HG02610 (cell line): ENCODE results near the gene CNP.

Source experiments
- ATAC-seq: cut with Tn5 transposase; IDR thresholded peaks from one replicate; pipeline ENCODE4 v1.9.1; 2021; ENCODE audit warnings: mild to moderate bottlenecking, moderate library complexity; ENCODE audit not compliant: unreplicated experiment

The CNP gene

DNA sequence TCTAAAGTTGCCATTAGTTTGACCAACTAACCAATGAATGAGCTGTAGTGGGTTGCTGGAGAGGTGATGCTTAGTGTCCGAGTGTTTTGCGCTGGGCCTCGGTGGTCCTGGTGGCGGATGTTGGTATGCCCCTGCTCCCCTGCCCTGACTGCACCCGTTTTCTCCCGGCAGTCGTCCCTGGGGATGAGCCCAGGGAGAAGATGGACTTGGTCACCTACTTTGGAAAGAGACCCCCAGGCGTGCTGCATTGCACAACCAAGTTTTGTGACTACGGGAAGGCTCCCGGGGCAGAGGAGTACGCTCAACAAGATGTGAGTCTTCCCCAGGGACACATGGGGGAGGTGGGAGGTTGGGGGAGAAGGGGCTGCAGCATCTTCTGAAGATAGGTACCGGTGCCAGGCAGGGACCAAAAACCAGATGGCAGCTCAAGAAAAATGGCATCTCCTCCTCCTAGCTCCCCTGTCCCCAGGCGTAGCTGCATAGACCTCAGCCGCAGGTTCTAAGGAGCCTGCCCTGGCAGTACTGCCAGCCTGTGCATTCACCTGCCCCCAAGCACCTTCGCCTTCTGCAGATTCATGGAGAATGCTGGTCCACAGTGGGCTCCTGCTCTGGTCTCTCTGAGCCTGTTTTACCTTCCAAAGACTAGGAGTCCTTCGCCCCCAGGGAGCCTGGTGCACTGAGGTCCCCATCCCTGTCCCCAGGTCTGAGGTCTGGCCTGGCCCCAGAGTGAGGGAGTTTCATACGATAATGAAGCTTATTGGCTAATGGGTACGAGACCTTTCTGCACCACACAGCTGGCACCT, 5.3 kb downstream of the CNP start:
- no peak for ATAC-seq

DNA sequence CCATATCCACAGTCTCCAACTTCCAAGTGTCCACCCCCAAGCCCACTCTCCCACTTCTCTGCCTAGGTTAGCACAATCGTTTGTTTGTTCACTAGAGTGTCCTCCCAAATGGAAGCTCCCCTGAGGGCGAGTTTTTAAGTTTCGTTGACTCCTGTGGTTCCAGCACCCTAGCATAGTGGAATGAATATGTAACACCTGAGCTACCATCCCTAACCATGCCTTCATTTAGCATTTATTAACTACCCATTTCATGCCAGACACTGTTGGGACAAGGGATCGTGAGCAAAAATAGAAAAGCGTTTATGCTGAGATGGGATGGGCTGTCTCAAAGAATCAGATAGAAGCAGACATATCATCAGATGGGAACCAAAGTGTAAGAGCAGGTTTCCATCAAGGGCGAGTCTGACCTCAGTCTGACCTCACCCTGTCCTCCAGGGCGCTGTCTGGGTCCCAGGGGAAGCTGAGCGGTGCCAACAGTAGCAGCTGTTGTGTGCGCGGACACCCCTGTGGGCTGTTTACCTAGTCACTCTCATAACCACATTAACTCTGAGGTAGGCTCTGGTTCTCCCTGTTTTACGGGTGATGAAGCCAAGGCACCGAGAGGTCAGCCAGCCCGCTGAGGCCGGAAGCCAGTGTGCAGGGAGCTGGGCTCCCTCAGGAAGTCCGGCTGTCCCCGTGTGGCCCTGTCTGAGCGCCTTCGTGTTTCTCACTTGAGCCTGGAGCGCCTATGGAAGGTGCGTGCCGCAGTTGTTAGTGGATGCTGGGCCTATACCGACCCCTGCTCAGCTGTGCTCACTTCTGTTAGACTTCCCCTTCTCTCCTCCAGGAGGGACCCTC, 6.2 kb downstream of the CNP start:
- ATAC-seq = no peak

DNA sequence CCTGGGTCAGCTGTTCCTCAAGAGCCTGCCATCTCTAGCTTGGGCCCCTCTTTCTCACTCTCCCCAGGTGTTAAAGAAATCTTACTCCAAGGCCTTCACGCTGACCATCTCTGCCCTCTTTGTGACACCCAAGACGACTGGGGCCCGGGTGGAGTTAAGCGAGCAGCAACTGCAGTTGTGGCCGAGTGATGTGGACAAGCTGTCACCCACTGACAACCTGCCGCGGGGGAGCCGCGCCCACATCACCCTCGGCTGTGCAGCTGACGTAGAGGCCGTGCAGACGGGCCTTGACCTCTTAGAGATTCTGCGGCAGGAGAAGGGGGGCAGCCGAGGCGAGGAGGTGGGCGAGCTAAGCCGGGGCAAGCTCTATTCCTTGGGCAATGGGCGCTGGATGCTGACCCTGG, 6.8 kb downstream of the CNP start:
- ATAC-seq = no peak

DNA sequence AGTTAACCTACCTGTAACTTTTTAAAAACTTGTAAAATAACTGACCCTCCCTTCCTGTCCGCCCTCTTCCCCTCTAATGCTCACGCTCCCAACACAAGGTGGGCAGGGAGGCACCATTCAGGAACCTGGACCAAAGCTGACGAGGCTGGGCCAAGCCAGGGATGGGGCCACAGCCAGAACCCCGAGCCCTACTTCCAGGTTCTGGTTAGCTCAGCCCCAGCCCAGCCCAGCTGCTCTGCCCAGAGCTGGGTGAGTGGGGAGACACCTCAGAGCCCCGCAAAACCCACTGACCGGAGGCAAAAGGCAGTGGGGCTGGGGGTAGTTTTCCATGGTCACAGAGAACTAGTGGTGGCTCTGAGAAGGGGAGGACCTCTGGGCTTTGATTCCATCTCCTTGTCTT, 7.4 kb downstream of the CNP start:
- no peak for ATAC-seq

DNA sequence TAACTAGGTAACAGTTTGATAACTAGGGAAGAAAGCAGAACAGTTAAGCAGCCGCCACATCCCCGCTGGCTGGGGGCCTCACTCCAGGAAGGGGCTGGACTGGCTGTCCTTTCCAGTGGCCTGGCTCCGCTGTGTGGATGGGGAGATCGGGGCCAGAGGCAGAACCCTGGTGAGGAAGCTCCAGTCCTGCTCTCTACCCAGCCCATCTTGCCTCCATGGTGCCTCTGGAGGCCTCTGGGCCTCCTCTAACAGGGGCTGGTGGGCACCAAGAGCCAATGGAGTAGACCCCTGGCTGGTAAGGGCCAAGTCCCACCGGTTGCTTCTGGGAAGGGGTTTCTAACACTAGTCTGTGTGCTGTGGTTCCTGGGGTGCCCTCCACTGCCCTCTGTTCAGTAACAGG, 8.1 kb downstream of the CNP start:
- ATAC-seq = no peak

DNA sequence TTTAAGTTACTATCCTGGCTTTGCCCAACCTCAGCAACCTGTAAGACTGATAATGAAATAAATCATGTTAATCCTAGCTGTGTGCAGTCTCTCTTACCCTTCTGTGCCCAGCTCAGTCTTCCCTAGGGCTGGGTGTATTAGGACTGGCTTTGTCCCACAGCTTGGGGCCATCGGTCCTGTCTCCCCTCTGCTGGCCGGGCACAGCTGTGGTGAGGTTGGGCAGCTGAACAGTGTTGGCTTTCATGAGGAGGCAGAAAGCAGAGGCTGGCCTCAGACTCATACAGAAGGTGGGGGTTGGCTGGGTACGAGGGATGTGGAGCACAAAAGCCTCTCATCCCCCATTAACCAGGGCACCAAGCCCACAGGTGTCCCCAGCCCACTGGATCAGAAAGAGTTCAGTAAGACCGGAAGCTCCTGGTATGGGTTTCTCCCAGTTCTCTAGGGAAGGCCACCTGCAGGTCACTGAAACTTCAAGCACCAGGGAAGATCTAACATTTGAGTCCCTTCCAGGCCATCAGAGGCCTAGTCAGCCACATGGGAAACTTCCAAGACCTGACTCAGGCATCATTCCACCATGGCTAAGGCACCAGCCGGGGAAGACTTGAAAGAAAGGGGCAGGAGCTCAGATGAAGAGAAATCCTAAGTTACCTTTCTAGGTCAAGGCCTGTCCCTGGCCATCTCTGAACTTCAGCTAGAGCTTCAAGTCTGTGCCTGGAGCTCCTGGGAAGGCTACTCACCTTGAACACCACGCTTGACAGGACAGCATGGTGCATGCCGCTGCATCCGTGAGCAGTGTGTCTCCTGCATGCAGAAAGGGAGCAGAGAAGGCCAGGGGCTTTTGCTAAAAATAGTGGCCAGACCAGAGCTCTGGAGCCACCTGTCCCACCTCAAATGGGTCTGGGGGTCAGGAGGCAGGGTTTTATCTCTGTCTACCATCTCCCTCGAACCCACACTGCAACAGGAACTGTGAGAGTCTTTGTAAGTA, 8.8 kb downstream of the CNP start:
- no peak for ATAC-seq

DNA sequence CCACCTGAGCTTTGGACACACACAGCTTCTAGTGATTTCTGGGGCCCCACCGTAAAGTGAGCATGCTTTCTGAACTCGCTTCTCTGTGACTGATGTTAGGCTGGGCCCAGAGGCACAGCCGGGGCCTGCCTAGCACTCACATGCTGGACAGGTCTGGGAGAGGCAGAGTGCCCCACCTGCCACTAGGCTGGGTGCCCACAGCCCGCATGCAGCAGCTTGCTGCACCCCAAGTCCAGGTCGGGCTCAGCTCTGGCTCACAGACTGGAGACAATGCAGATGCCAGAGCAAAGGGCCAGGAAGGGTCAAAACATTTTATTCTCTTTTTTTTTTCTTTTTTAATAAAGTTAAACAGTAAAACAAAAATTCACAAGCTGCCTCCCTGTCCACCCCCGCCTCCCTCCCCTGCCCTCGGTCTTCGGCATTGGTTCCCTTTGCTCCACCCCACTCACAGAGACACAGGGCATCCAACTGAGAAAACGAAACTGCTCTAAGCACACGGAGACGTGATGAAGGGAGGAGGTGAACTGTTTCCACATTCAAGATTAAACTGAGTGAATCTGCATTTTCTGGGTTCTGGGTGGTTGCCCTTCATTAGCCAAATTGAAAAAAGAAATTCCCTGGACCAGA, 9.7 kb downstream of the CNP start:
- ATAC-seq = no peak

DNA sequence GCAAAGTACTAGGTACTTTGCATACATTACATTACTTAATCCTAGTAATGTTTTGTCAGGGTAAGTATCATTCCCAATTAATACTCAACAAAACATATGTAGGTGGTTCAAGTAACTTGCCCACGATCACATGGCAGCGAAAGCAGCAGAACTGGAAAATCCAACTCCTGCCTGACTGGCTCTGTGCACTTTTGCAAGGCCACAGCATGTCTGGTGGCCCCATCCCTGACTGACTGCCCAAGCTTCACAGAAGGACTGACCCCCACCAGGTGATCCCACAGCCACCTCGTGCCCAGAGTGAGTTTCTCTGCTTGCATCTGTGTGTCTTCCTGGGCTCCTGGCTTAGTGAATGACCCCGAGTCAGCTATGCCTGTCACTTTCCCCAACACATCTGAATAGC, 11.4 kb downstream of the CNP start:
- no peak for ATAC-seq

DNA sequence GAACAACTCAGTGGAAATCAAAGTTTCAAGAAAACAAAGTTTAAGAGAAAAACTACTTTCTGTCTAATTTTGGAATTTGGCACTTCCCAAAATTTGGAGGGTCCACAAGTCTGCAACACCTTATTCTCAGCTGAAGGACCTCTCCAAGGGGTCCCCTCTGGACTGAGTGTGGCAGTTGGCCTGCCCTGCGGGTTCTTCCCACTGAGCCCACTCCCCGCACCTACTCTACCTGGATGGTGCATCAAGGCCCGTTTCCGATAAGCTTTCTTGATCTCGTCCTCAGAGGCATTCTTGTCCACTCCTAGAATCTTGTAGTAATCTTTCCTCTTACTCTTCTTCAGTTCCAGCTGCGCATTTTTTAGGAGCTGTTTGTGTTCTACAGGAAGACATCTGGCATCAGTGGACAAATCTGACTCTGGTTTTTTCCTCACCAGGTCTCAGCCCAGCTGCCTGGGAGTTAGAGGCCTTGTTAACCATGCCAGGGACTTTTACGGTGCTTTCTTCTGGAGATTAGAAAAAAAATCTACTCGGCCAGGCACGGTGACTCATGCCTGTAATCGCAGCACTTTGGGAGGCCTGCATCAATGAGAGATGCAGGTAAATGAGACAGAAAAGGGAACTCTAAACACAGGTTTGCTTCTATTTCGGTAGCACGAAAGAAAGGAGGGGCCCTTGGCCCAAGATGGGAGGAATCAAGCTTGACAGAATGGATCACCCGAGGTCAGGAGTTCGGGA, 15.6 kb downstream of the CNP start:
- ATAC-seq = no peak

DNA sequence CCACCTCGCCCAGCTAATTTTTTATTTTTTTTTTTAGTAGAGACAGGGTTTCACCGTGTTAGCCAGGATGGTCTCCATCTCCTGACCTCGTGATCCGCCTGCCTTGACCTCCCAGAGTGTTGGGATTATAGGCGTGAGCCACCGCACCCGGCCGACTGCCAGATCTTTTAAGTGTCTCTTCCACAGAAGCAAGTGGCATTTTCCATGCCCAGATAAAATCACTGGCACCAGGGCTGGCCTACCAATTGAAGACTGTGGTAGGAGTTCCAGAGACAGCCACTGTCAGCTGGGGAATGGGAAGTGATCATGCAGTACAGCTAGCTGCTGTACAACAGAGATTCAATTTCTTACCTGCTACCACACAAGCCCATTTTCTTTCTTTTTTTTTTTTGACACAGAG, 17.9 kb downstream of the CNP start:
- ATAC-seq = no peak

DNA sequence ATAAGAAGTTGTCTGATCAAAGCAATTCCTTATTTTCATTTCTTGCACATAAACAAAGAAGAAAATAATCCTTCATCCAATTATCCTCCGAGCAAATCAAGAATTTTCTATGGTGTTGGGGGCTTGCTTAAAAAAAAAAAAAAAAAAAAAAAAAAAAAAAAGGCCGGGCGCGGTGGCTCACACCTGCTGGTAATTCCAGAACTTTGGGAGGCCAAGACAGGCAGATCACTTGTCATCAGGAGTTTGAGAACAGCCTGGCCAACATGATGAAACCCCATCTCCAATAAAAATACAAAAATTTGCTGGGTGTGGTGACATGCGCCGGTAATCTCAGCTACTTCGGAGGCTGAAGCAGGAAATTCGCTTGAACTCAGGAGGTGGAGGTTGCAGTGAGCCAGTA, 19.3 kb downstream of the CNP start:
- ATAC-seq = no peak

DNA sequence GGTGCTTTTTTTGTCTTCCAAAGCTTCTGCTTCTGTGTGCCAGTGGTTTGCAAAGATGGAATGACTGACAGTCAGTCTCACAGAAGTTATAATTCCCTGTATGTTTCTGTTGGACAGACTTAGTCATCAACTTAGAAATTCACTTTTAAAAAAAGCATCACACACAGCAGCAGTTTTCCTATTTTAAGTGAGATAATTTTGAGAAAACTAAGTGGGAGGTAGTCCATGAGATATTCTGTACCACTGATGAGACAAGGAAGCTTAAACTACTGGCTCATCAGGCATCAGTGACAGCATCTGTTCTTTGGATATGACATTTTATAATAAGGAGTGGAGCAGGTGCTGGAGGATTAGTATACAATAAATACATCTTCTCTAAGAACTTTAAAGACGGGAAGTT, 20.0 kb downstream of the CNP start:
- no peak for ATAC-seq

DNA sequence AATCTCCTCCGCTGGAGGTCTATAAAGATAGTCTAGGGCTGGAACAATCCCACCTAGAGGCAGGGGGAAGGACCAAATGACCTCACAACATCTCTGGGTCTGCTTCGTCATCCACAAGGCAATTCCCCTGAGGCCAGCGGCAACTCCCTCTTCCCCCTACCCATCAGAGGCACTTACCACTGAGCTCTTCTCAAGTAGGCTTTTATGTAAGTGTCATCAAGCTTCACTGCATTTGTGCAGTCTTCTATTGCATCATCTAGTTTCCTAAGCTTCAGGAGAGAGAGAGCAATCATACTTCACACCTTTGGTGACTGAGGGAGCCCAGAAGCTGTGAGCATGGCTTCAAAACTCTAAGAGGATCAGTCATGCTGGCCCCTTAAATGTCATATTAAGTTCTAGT, 21.0 kb downstream of the CNP start:
- ATAC-seq = no peak

DNA sequence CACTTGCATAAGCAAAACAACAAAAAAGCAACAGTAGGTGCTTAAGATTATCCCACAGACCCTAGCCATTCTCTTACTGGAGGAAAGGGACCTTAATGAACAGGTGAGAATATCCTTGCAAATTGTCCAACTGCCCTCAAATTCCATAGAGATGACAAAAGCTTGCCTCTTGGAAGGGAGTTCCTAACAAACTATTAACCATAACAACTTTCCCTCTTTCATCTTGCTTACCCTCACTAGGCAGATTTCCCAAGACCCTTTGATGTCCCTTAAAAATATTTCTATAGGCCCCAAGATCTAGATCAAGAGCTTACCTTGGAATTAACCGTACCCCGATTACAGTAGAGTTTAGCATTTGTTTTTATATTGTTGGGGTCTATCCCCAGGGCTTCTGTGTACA, 21.8 kb downstream of the CNP start:
- ATAC-seq = no peak

DNA sequence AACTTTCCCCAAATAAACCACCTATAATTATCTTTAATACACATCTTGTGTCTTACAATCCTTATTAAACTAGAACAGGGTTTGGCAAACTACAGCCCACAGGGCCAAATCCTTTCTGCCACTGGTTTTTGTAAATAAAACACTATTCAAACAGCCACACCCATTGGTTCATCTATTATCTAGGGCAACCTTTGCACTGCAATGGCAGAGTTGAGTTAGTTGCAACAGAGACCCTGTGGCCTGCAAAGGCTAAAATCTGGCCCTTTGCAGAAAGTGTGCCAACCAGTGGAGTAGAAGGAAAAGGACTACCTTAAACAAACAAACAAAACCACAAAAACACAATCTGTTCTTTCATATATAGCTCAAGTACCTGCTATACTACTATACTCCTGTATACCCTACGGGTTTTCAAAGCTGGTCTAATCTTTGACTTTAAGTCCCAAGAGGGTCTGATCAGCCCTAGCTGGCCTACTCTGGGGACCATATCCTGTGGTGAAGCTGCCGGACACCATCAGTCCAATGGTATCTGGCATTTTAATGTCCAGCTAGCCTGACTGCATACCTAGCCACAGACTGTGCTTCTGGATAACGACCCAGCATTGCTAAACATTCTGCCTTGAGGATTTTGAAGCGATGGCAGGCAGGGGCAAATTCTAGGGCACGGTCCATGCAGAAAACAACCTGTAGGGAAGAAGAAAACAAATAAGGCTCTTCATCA, 23.3 kb downstream of the CNP start:
- no peak for ATAC-seq

DNA sequence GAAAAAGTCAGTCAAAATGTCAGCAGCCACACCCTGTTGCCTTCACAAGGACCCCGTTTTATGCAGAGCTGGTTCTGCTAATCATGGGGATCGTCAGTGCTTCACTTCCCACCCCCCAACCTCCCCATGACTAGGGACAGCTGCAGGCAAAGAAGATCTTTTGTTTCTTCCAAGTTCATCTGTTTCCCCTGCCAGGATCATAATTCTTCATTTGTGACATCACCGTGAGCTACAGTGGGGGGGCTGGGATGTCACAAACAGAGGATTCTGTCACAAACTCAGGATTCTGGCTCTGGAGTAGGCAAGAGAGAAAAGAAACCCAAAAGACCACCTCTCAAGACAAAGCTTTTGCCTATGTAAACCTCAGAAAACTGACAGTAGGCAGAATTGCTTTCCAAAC, 26.0 kb downstream of the CNP start:
- no peak for ATAC-seq

DNA sequence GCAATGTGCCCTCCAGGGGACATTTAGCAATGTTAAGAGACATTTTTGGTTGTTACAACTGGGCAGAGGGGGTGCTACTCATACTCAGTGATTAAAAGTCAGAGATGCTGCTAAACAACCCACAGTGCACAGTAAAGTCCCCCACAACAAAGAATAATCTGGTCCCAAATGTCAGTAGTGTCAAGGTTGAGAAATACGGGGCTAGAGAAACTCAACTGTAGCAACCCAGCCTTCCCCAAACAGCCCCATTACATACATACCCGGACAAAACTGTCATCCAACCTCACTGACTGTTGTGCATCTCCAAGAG, 30.2 kb downstream of the CNP start:
- ATAC-seq = no peak

DNA sequence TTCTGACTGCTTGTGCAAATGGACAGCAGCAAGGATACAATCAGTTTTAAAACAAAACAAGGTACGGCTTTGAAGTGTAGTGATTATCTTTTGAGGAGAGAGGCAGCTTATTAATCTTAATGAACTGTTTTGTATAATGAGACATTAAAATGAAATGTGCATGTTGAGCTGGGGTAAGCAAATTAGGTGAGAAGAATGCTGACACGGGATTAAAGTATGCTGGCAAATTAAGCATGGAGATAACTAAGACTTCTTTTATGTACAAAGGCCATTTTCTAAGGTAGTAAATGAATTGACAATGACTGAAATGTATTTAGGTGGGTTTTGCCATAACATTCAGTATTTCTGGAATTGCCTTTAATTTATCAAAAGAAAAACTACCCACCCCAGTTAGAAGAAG, 31.9 kb downstream of the CNP start:
- ATAC-seq = no peak

DNA sequence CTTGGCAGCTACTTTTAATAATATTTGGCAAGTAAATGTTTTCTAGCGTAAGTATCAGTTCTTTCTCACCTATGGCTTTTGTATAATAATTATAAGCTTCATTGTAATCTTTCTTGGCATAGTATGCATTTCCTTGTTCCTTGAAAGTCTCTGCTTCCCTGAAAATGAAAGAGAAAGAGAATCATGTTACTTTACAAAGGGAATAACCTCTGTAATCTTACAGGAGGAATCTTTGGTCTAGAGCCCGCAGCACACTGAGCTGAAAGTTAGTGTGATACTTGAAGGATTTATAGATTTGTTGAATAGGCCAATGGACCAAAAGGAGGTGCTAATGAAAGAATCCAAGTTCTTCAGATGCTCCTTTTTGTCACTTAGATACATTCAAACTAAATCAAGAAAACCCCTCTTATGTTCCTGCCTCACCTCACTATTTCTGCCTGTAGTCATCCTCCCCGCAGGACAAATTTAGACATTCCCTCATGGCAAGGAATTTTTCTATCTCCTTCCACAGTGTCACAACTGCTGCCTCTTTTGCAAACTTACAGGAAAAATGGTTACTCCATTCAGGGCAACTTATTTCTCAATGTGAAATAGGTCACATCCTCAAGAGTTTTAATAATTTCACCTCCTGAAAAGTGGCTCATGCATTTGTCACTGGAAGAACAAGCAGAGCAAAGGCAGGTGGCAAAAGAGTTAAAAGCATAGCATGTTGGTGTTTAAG, 34.0 kb downstream of the CNP start:
- no peak for ATAC-seq
